GM21423 (cell line): Measurements from ENCODE around the gene KDM4C.

ENCODE experiments used
- ATAC-seq: cut with Tn5 transposase; IDR thresholded peaks from one replicate; pipeline ENCODE4 v1.9.1; 2021; ENCODE audit warnings: mild to moderate bottlenecking, moderate library complexity; ENCODE audit not compliant: unreplicated experiment

KDM4C gene

GRCh38 chr9:6960777-6961176 lies 203.0 kb downstream of the KDM4C start:
- peak; percentile 94 for ATAC-seq

GRCh38 chr9:6961845-6962522 lies 204.2 kb downstream of the KDM4C start:
- ATAC-seq, result no peak

GRCh38 chr9:6965566-6965965 lies 207.8 kb downstream of the KDM4C start:
- ATAC-seq, result no peak

GRCh38 chr9:6968271-6968670 lies 210.5 kb downstream of the KDM4C start:
- no peak for ATAC-seq

- no peak for ATAC-seq
These were observed 212.0 kb downstream of the KDM4C start for GRCh38 chr9:6969805-6970204.

- no peak for ATAC-seq
These were observed 215.3 kb downstream of the KDM4C start for GRCh38 chr9:6973089-6973488.

GRCh38 chr9:6973762-6974161 lies 216.0 kb downstream of the KDM4C start:
- ATAC-seq, result peak; percentile 99

GRCh38 chr9:6975198-6975597 lies 217.4 kb downstream of the KDM4C start:
- no peak for ATAC-seq

- ATAC-seq, result no peak
These were observed 220.0 kb downstream of the KDM4C start for GRCh38 chr9:6977761-6978160.

- ATAC-seq, result no peak
These were observed 220.8 kb downstream of the KDM4C start for GRCh38 chr9:6978591-6978990.

- no peak for ATAC-seq
These were observed 227.3 kb downstream of the KDM4C start for GRCh38 chr9:6984941-6985578.

- no peak for ATAC-seq
These were observed 228.5 kb downstream of the KDM4C start for GRCh38 chr9:6986141-6986815.

- no peak for ATAC-seq
These were observed 229.6 kb downstream of the KDM4C start for GRCh38 chr9:6987381-6987780.

- ATAC-seq, result no peak
These were observed 233.6 kb downstream of the KDM4C start for GRCh38 chr9:6991418-6991817.

GRCh38 chr9:6996061-6996854 lies 238.5 kb downstream of the KDM4C start:
- no peak for ATAC-seq

GRCh38 chr9:6997330-6997729 lies 239.6 kb downstream of the KDM4C start:
- ATAC-seq, result no peak

- ATAC-seq, result no peak
These were observed 242.0 kb downstream of the KDM4C start for GRCh38 chr9:6999794-7000193.

- no peak for ATAC-seq
These were observed 243.8 kb downstream of the KDM4C start for GRCh38 chr9:7001571-7001970.

GRCh38 chr9:7003861-7004260 lies 246.1 kb downstream of the KDM4C start:
- ATAC-seq, result no peak

GRCh38 chr9:7006417-7006816 lies 248.6 kb downstream of the KDM4C start:
- no peak for ATAC-seq

- ATAC-seq, result no peak
These were observed 250.6 kb downstream of the KDM4C start for GRCh38 chr9:7008411-7008810.
